Large intestine (tissue), 3 donors: ENCODE measurements around the gene BPIFB6. TPM values are rescaled to one million over a fixed set of nuclear protein-coding genes. Genes with fewer than 3 reads are reported as not detected.

Experiments used
- DNase-seq, 2 donors: peaks; one replicate each; pipeline versions ENCODE4 v3.0.0 to v3.0.0-alpha.2; 2013
- H3K27ac ChIP-seq: one replicate; pipeline ENCODE4 v1.5.1; 2013; ENCODE audit warnings: low read length
- H3K27me3 ChIP-seq: 2 replicates; pipeline ENCODE4 v1.6.1; 2013; ENCODE audit warnings: low read length; ENCODE audit not compliant: control insufficient read depth, insufficient read depth
- H3K36me3 ChIP-seq: 2 replicates; pipeline ENCODE4 v1.6.1; 2013; ENCODE audit warnings: low read length; ENCODE audit not compliant: control insufficient read depth, insufficient read depth
- H3K4me1 ChIP-seq: one replicate; pipeline ENCODE4 v1.6.1; 2013; ENCODE audit warnings: low read length; ENCODE audit not compliant: control insufficient read depth, insufficient read depth
- H3K4me3 ChIP-seq: one replicate; pipeline ENCODE4 v1.5.1; 2013; ENCODE audit warnings: low read length
- H3K9me3 ChIP-seq: one replicate; pipeline ENCODE4 v1.6.1; 2013; ENCODE audit warnings: mild to moderate bottlenecking, low read depth, low read length, moderate library complexity; ENCODE audit not compliant: control insufficient read depth
- WGBS: methylation state at CpG from one replicate; pipeline ENCODE4 v1.1.5; 2013; ENCODE audit warnings: low lambda C conversion rate; ENCODE audit not compliant: insufficient coverage; 5-methylcytosine and 5-hydroxymethylcytosine counted together
- polyA plus RNA-seq: library from polyadenylated mRNA; unstranded; fragments of 120-200 nt; gene quantifications from one replicate; pipeline ENCODE4 v1.2.1, GENCODE V29; 2013

The BPIFB6 gene
- polyA plus RNA-seq, 1 donor, result not detected

GRCh38 chr20:33002087-33002808 lies 29.2 kb upstream of the BPIFB6 start:
- H3K27me3 ChIP-seq, result peaks cover 3% of the 10 kb centered on the region
- H3K9me3 ChIP-seq, result no peaks in the 10 kb centered on the region
- WGBS, result no CpG with 5 or more reads among the region's 7 CpGs
- no peaks in the 10 kb centered on the region for H3K36me3 ChIP-seq
- no peak overlapping the region for H3K4me3 ChIP-seq
- no peak overlapping the region for H3K27ac ChIP-seq
- H3K4me1 ChIP-seq, result no peaks in the 10 kb centered on the region
- no peak for DNase-seq

GRCh38 chr20:33004141-33004751 lies 27.2 kb upstream of the BPIFB6 start, which contains the start of gene SUN5:
TSS of gene SUN5 (minus strand) at chr20:33004433. CDS start at chr20:33004340, 93 bp downstream.
- DNase-seq, result no peak
- no peaks in the 10 kb centered on the region for H3K4me1 ChIP-seq
- no peak within 1 kb of the TSS for H3K27ac ChIP-seq
- H3K27me3 ChIP-seq, result peaks cover 3% of the 10 kb centered on the region
- no peaks in the 10 kb centered on the region for H3K9me3 ChIP-seq
- WGBS, result no CpG with 5 or more reads among the region's 6 CpGs
- no peaks in the 10 kb centered on the region for H3K36me3 ChIP-seq
- H3K4me3 ChIP-seq, result no peak within 1 kb of the TSS

- H3K36me3 ChIP-seq, result no peaks in the 10 kb centered on the region
- no peaks in the 10 kb centered on the region for H3K9me3 ChIP-seq
- no CpG with 5 or more reads among the region's 4 CpGs for WGBS
- no peaks in the 10 kb centered on the region for H3K4me1 ChIP-seq
- no peak overlapping the region for H3K4me3 ChIP-seq
- peaks cover 3% of the 10 kb centered on the region for H3K27me3 ChIP-seq
- H3K27ac ChIP-seq, result no peak overlapping the region
- DNase-seq, result no peak
These were observed 26.3 kb upstream of the BPIFB6 start for GRCh38 chr20:33005132-33005566.

GRCh38 chr20:33005908-33006775 lies 25.3 kb upstream of the BPIFB6 start:
- Histone ChIP-seq H3K27me3 (peaks cover under 1% of the 10 kb centered on the region), H3K4me1 (no peaks in the 10 kb centered on the region), H3K27ac (no peak overlapping the region), H3K9me3 (no peaks in the 10 kb centered on the region), H3K4me3 (no peak overlapping the region), H3K36me3 (no peaks in the 10 kb centered on the region)
- WGBS, result no CpG with 5 or more reads among the region's 8 CpGs
- DNase-seq, result no peak

- Histone ChIP-seq H3K27me3 (no peaks in the 10 kb centered on the region), H3K27ac (no peak overlapping the region), H3K4me3 (no peak overlapping the region), H3K9me3 (no peaks in the 10 kb centered on the region), H3K36me3 (no peaks in the 10 kb centered on the region), H3K4me1 (no peaks in the 10 kb centered on the region)
- DNase-seq, result no peak
- WGBS, result no CpG with 5 or more reads among the region's 8 CpGs
These were observed 24.6 kb upstream of the BPIFB6 start for GRCh38 chr20:33006776-33007375.

- Histone ChIP-seq H3K9me3 (no peaks in the 10 kb centered on the region), H3K27ac (no peak within 1 kb of the TSS), H3K36me3 (no peaks in the 10 kb centered on the region), H3K4me1 (no peaks in the 10 kb centered on the region), H3K4me3 (no peak within 1 kb of the TSS), H3K27me3 (no peaks in the 10 kb centered on the region)
- no peak for DNase-seq
- WGBS, result no CpG with 5 or more reads among the region's 11 CpGs
These were observed 23.8 kb upstream of the BPIFB6 start, which contains the start of gene BPIFB2 for GRCh38 chr20:33007376-33008335. TSS of gene BPIFB2 (plus strand) at chr20:33007704. CDS start at chr20:33008575, 871 bp downstream.

- DNase-seq, result no peak
- no peaks in the 10 kb centered on the region for H3K27me3 ChIP-seq
- H3K27ac ChIP-seq, result no peak overlapping the region
- no peak overlapping the region for H3K4me3 ChIP-seq
- WGBS, result no CpG with 5 or more reads among the region's 23 CpGs
- no peaks in the 10 kb centered on the region for H3K9me3 ChIP-seq
- no peaks in the 10 kb centered on the region for H3K36me3 ChIP-seq
- no peaks in the 10 kb centered on the region for H3K4me1 ChIP-seq
These were observed 22.9 kb upstream of the BPIFB6 start for GRCh38 chr20:33008336-33009213.

- no peak for DNase-seq
- H3K4me1 ChIP-seq, result no peaks in the 10 kb centered on the region
- WGBS, result no CpG with 5 or more reads among the region's 19 CpGs
- no peaks in the 10 kb centered on the region for H3K9me3 ChIP-seq
- no peaks in the 10 kb centered on the region for H3K27me3 ChIP-seq
- no peaks in the 10 kb centered on the region for H3K36me3 ChIP-seq
- no peak overlapping the region for H3K27ac ChIP-seq
- H3K4me3 ChIP-seq, result no peak overlapping the region
These were observed 22.0 kb upstream of the BPIFB6 start for GRCh38 chr20:33009214-33010132.
